ENCODE results near the gene TMEM117.

Gene TMEM117

GRCh38 chr12:44367136-44367535, 531.3 kb downstream of the TMEM117 start:
- intact Hi-C loops (cut with DNase I; ENCODE audit: low total_unique reads), result no loop called here
- H3K4me1 ChIP-seq, result peaks cover 0 to 12% (median 0%) of the 10 kb centered on the region in 4 donors
- H3K27me3 ChIP-seq, result no peaks in the 10 kb centered on the region
- H3K36me3 ChIP-seq, result no peaks in the 10 kb centered on the region
- no peaks in the 10 kb centered on the region for H3K9me3 ChIP-seq
- no peak for DNase-seq
- no peak overlapping the region for H3K27ac ChIP-seq
- TF ChIP-seq, protein P1, sequence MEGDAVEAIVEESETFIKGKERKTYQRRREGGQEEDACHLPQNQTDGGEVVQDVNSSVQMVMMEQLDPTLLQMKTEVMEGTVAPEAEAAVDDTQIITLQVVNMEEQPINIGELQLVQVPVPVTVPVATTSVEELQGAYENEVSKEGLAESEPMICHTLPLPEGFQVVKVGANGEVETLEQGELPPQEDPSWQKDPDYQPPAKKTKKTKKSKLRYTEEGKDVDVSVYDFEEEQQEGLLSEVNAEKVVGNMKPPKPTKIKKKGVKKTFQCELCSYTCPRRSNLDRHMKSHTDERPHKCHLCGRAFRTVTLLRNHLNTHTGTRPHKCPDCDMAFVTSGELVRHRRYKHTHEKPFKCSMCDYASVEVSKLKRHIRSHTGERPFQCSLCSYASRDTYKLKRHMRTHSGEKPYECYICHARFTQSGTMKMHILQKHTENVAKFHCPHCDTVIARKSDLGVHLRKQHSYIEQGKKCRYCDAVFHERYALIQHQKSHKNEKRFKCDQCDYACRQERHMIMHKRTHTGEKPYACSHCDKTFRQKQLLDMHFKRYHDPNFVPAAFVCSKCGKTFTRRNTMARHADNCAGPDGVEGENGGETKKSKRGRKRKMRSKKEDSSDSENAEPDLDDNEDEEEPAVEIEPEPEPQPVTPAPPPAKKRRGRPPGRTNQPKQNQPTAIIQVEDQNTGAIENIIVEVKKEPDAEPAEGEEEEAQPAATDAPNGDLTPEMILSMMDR (IDR thresholded peaks at IDR 0.05), result no peak
- no peak overlapping the region for H3K4me3 ChIP-seq

- no peaks in the 10 kb centered on the region for H3K27me3 ChIP-seq
- intact Hi-C loops (cut with DNase I; ENCODE audit: low total_unique reads), result no loop called here
- no peaks in the 10 kb centered on the region for H3K36me3 ChIP-seq
- H3K9me3 ChIP-seq, result no peaks in the 10 kb centered on the region
- DNase-seq, result no peak
- TF ChIP-seq, protein P1 (IDR thresholded peaks at IDR 0.05), result no peak
- H3K4me1 ChIP-seq, result peaks cover 0 to 12% (median 0%) of the 10 kb centered on the region in 4 donors
- no peak overlapping the region for H3K4me3 ChIP-seq
- no peak overlapping the region for H3K27ac ChIP-seq
Observed at GRCh38 chr12:44367916-44368315, 532.0 kb downstream of the TMEM117 start.

DNA sequence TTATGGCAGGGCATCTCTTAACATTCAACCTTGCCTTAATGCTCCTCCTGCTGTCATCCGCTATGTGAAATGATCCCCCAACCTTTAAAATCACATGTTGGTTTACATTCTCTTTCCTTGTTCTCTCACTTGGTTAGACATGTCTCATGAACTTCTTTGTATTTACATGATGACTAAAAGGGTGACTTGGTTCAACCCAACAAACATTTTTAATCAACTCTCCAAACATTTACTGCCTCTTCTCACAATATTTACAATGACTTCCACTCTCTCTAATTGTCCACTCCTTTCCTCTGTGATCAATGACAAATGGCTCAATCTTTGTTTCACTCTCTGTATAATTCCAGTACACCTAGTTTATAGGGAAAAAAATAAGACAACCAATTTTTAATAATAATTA, 534.1 kb downstream of the TMEM117 start:
- Histone ChIP-seq H3K9me3 (no peaks in the 10 kb centered on the region), H3K27ac (no peak overlapping the region), H3K4me1 (peaks cover 0 to 12% (median 0%) of the 10 kb centered on the region in 4 donors), H3K27me3 (no peaks in the 10 kb centered on the region), H3K4me3 (no peak overlapping the region), H3K36me3 (no peaks in the 10 kb centered on the region)
- TF ChIP-seq, protein P1 (IDR thresholded peaks at IDR 0.05), result no peak
- intact Hi-C loops (cut with DNase I; ENCODE audit: low total_unique reads), result no loop called here
- DNase-seq, result no peak

DNA sequence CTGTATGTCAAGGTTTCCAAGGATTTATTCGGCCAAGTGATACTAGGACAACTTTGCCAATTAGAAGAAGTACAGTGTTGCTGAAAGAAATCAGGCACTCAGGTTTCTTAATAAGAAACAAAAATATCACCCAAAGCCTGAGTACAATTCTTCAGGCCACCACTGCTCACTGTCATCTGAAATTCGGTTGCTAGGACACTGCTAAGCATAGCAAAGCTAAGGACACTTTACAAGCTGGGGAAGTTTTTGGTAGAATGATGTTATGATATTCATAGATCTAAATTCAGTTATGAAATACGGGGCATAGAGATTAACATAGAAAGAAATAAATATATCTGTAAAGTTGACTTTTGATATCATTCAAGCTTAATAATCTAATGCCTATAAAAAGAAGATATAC, 535.1 kb downstream of the TMEM117 start:
- intact Hi-C loops (cut with DNase I; ENCODE audit: low total_unique reads), result no loop called here
- no peak for DNase-seq
- H3K4me3 ChIP-seq, result no peak overlapping the region
- H3K27ac ChIP-seq, result no peak overlapping the region
- H3K36me3 ChIP-seq, result no peaks in the 10 kb centered on the region
- no peaks in the 10 kb centered on the region for H3K9me3 ChIP-seq
- peaks cover 0 to 12% (median 0%) of the 10 kb centered on the region in 4 donors for H3K4me1 ChIP-seq
- H3K27me3 ChIP-seq, result no peaks in the 10 kb centered on the region
- TF ChIP-seq, protein P1 (IDR thresholded peaks at IDR 0.05), result no peak

- H3K9me3 ChIP-seq, result no peaks in the 10 kb centered on the region
- no peaks in the 10 kb centered on the region for H3K36me3 ChIP-seq
- no peaks in the 10 kb centered on the region for H3K27me3 ChIP-seq
- H3K27ac ChIP-seq, result no peak overlapping the region
- no peak for DNase-seq
- no peak overlapping the region for H3K4me3 ChIP-seq
- peaks cover 0 to 12% (median 0%) of the 10 kb centered on the region in 4 donors for H3K4me1 ChIP-seq
- intact Hi-C loops (cut with DNase I; ENCODE audit: low total_unique reads), result no loop called here
- TF ChIP-seq, protein P1 (IDR thresholded peaks at IDR 0.05), result no peak
Observed at GRCh38 chr12:44372259-44372658, 536.4 kb downstream of the TMEM117 start.

DNA sequence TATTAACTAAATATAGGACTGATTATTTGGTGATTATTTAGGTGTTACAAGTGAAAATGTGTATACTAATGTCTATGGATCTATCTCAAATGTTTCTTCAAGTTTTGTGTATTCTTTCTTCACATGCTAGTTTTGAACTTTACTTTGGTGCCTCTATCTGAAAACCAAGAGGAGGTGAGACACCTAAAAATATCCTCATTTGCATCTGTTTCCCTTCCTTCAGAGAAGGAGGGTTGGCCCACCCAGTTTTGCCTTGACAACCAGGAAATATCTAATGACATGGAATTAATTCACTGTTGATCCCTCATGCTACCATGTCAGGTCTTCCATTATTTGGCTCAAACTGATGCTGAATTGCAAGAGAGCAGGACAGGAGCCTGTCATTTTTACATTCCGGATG, 539.8 kb downstream of the TMEM117 start:
- no peaks in the 10 kb centered on the region for H3K9me3 ChIP-seq
- TF ChIP-seq, protein P1 (IDR thresholded peaks at IDR 0.05), result no peak
- H3K27ac ChIP-seq, result no peak overlapping the region
- no peaks in the 10 kb centered on the region for H3K4me1 ChIP-seq
- H3K36me3 ChIP-seq, result peaks cover 0 to 6% (median 5%) of the 10 kb centered on the region in 3 donors
- no peak overlapping the region for H3K4me3 ChIP-seq
- no peak for DNase-seq
- H3K27me3 ChIP-seq, result no peaks in the 10 kb centered on the region
- intact Hi-C loops (cut with DNase I; ENCODE audit: low total_unique reads), result no loop called here
